NCI-H226 (cell line): ENCODE data around the gene S100A10.

ENCODE experiments used
- DNase-seq: peaks from one replicate; pipeline ENCODE4 v3.0.0-alpha.2; 2015

S100A10 gene

DNA sequence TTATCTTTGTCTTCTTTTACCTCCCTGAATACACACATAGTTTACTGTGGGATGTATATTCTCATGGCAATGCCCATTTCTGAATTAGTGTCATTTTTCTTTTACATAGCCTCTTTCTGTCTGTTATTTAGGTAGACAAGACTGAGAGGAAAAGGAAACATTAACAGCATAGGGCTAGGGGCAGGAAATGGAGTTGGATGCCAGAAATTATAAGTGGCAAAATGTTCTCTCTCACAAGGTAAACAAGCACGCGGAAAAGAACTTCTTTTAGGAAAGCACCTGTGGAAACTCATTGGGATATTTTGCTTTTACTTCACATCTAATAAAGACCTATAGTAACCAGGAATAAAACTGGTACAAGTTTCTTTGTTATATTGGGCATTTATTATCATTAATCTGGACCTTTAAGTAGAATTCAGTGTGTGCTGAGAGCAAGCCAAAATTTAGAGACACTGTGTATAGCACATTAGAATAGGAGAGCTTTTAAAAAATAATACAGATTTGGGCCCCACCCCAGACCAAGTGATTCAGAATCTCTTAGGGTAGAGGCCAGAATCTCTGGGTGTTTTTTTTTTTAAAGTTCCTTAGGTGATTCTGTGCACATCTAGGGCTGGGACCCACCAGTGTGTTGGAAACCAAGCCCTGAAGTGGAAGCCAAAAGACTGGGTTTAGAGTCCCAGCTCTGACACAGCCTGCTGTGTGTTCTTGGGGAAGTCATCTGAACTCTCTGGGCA, 32.7 kb downstream of the S100A10 start:
- no peak for DNase-seq

DNA sequence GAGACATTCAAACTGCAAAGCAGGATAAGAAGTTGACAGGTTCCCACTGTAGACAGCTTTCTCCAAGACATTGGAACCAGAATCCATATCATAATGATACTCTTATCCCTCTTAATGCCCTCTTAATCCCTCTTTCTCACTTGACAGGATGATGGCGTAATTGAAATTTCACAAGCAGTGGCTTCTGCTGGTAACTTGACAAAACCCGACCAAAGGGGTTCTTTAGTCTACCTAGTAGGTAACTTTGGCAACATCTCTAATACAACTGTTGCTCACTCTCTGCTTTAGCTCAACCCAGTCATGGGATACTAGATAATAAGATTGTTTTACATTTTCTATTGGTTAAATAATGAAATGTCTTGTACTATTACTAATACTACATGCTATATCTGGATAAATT, 34.7 kb downstream of the S100A10 start:
- DNase-seq = no peak

DNA sequence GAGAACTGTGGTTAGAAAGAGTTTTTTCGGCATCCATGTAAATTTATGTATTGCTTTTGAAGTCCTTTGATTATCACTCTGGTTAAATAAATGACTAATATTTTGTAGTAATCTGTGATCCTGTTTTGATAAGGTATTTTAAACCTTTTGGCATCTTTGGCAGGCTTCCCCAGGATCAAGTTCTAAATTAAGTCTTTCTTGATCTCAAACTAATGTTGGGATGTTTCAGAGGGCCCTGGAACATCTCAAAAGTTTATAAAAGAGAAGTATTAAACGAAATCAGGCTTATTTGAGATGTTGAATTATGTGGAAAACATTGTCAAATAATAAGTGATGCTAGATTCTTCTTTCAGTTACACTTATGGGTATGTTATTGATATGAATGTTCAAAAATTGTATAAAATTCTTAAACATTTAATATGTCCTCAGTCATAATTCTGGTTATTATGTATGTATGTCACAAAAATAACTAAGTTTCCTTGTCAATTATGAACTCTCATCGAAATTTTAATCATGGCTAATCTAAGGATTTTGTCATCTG, 36.6 kb downstream of the S100A10 start:
- DNase-seq = no peak

DNA sequence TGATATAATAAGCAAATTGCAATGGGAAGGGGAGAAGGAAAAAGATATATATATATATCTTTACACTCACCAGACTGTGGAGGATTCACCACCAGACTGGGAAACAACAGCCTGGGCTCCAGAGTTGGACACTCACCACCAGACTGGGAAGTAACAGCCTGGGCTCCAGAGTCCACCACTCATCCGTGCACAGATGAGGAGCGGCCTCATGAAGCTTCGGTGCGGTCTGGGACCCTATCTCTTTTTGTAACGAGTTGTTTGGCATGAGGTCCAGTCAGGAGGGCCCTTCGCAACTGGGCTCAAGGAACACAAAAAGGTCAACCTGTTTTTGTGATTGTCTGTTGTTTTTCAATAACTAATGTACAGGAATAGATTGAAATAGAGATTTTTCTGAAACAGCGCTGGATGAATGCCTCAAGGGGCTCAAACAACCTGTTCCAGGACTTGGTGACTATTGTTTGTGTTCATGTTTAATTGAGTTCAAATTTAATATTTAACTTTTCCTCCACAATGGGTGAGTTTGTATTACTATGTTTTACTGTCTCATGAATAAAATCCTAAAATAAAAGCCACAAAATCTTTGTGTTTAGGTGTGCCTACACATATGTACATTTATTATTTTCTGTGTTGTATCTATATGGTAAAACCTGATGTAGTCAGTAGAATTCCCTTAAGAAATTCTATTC, 40.1 kb downstream of the S100A10 start:
- no peak for DNase-seq

DNA sequence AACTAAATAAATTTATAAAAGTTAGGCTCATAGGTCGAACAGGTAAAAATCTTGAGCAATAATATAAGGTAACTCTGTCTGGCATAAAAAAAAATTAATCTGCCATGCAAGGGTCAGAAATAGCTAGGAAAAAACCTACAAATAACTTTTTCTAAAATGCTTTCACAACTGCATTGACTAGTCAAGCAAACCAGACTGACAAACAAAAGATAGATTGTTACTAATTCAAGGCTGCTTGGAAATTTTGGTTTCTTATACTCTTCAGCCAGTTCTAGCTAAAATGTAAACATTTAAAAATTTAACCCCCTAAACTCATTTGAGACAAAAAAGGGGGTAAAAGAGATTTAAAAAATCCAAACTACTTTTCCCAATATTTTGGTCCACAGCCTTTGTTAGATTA, 40.8 kb downstream of the S100A10 start:
- DNase-seq = no peak

DNA sequence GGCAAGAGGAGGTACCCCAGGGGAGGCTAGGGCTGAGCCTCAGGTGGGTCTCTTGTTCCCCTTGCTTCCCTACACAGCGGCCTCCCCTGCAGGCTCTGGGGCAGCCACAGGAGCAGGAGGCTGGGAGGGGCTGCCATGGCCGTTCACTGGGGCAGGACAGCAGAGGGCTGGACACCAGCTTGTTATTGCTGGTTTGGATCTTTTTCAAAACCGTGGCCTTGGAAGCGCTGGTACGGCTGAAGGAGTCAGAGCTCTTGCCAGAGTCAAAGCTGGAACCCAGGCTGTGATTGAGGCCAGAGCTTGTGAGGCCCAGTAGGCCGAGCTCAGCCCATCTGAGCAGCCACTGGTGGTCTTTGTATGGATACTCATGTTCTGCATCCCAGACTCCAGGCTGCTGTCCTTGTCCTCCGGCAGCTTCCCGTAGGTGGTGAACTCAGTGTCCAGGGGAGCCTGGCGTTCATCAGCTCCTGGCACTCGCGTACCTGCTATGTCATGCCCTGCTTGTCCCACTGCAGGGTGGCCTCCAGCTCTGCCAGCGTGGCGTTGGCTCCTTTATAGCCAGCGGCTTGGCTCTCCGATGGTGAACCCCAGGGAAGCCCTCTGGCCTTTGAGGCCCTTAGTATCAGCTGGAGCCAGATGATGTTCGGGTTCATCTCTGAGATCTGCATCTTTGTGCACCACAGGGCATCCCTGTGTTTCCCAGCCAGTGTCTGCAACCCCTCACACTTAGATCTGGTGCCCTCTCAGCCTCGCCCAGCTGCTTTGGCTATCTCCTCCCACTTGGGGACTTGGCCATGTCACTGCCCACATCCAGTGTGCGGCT, 44.1 kb downstream of the S100A10 start:
- no peak for DNase-seq

DNA sequence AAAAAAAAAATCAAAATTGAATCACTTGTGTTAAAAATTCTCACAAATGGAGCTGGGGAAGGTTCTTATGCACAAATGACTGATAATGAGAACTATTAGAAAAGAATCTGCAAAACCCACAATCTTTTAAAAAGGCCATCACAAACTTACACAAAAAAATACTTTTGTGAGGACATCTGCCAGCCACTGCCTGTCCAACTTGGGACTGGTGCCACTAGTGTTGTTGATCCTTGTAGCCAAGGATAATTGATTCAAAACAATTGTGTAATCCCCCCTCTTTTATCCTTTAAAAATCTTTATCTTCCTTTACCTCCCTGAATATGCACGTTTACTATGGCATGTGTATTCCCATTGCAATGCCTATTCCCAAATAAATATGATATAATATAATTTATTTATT, 45.2 kb downstream of the S100A10 start:
- no peak for DNase-seq

DNA sequence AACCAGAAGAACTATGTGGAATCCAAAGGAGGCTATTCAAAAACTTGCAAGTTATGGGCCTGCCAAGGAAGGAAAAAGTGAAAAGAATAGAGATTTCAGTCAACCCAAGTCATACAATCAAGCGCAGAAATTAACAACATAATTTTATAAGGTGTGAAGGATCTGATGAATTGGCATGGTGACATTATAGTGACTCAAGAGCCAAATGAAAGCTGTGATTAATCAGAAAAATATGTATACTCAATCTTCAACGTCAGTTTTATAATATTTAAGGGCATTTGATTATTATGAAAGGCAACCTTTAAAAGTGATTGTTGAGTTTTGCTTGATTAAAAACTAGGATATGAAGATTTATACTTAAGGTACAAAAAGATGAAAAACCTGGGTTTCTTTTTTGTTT, 46.5 kb downstream of the S100A10 start:
- no peak for DNase-seq

DNA sequence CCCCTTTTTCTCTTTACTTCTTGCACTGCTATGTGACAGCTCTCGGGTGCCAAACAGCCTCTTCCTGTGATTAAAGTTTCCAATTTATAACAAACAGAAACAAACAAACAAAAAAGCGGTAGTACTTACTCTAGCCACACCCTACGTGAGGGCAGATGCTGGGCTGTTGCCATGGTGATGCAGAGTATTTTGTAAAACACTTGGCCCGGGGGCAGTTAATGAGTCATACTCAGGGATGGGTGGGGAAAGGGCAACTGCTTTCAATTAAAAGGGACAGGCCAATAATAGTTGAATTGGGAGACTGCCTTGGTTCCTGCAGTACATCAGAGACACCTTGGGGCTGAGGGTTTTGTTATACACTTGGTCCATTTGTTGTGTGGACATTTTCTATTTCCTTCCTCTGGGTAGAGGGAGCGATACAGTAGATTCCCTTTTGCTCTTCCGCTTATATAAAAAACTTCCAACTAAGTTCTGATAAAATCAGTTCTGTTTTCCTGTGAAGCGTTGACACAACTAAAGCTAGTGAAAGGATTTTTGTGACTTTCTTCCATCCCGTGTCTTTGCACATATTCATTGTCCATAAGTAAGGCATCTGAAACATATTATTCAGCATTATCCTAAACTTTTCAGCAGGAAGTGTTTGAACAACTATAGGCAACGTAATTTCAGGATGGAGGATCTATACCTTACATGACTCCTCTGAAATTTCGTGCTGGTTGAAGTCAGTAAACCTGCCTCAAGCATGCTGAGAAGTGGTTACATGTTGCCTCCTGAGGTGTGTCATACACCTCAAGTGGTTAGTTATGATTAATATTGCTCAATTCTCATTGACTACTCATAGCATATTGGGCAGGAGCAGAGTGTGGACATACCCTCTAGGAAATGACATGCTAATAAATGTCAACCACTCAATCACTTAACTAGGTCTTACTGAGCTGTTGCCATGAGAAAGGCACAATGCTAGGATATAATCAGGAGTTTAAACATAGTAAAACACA, 47.6 kb downstream of the S100A10 start:
- peak; percentile 89 for DNase-seq

DNA sequence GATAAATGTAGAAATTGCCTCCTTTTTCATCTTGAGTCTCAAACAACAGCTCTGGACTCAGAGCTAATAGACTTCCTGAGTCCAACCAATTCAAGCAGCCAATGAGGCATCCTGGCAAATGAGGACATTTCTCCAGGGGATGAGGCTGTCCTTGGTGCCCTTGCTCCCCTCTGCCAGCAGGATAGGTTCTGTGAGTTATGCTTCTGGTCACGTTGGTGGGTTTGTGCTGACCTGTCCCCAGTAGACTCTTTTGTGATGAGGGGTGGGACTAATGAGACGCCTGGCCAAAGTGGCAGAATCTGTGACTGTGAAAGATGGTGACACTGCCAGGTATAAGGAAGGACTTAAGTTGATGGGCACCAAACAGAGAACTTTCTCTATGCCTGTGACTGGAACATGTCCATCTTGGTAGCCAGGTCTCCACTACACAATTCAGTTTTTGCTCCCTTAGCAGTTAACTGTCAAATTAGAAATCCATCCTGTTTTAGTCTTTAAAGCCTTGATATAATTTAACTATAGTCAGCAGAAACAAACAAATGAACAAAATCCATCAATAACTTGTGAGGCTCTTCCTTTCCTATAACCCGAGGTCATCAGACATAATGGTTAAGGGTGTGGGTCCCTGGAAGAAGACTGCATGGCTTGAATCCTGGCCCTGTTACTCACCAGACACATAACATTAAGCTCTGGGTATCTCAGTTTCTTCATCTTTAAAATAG, 48.6 kb downstream of the S100A10 start:
- no peak for DNase-seq

DNA sequence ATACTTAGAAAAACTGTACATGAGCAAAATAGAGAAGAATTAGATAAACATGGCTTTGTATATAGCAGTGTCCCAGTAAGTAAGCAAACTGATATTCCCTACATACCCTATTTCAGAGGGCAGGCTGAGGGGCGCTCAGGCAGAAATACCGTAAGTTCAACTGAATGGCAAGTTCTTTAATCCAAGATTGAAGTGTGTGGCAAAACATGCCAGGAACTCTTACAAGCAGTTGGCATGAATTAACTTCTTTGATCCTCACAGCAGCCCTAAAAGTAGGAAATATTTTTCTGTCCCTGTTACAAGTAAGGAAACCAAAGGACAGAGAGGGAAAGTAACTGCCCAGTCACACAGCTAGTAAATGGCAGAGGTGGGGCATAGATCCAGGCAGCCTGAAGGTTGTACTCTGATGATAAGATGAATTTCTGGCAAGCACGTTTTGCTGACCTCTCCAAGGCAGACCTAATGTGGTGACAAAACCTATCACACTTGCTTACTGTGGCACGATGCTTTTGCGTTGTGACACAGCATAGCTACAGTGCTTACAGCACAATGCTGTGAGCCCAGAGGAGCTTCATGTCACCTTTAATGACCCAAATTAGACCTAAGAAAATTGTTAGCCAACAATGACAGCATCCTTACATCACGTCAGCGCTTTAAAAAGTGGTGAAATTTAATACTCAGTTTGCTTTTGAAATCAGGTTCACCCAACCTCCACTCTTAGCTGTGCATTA, 49.4 kb downstream of the S100A10 start:
- DNase-seq = no peak

DNA sequence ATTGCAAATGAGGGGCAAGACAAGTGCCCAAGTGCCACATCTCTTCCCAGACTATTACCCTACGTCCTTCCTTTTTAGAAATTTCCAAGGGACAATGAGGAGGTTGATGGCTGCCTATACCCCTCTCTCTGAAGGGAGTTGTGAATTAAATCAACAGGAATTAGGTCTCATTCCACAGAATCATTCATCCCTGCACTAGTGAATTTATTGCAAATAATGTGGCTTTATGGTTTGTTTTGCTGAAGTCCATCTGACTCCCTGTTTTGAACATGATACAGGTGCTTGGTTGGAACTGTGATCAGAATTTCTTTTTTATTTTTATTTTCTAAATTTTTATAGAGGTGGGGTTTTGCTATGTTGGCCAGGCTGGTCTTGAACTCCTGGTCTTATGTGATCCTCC, 50.1 kb downstream of the S100A10 start:
- DNase-seq = no peak

DNA sequence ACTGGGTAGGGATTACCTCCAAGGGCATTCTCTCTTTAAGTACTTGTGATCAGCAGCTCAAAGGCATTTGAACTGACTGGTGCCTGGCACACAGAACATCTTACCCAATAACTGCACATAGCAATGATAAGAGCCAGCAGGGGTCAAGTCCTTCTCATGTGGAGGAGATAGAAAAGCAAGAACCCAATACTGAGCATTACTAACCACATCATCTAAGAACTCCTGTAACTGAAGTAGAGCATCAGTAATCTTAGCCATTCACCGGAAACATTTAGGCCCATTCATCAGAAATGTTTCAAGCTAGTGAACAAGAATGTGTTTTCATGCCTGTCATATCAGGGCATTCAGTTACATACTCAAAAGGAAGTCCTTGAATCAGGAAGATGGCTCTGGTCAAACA, 50.8 kb downstream of the S100A10 start:
- peak; percentile 96 for DNase-seq

DNA sequence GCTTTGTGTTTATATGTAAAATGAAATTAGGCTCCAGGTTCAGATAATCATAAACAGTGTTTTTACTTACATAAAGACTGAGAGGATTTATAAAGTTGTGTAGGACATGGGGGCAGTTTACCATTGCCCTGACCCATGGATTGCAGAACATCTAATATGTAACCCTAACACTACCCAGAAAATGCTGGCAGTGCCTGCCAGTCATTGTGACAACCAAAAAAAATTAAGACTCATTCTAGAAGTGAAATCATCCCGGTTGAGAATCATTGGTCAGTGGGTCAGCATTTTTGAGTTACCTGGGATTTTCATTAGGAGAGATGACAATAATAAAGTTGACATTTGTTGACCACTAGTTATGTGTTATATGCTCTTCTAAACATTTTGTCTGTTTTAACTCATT, 53.1 kb downstream of the S100A10 start:
- no peak for DNase-seq

DNA sequence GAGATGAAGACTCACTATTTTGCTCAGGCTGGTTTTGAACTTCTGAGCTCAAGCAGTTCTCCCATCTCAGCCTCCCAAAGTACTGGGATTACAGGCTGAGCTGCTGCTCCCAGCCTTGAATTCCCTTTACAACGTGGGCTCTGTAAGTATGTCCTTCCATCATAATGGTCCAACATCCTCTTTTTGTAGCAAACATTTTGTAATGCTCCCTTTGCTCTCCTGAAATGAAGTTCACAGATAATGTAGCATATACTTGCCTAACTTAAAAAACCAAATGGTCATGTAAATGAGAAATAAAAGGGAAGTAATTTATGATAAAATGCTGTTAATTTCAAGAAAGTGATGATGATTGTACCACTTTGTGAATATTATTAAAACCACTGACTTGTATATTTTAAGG, 53.9 kb downstream of the S100A10 start:
- DNase-seq = no peak

DNA sequence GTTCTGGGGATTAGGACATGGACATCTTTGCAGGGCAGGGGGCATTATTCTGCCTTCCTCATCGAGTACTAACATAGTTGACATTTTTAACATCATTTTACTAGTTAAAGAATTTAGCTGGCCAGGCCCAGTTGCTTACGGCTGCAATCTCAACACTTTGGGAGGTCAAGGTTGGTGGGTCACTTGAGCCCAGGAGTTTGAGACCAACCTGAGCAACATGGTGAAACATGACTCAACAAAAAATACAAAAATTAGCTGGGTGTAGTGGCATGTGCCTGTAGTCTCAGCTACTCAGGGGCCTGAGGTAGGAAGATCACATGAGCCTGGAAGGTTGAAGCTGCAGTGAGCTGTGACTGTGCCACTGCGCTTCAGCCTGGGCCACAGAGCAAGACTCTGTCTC, 54.5 kb downstream of the S100A10 start:
- no peak for DNase-seq

DNA sequence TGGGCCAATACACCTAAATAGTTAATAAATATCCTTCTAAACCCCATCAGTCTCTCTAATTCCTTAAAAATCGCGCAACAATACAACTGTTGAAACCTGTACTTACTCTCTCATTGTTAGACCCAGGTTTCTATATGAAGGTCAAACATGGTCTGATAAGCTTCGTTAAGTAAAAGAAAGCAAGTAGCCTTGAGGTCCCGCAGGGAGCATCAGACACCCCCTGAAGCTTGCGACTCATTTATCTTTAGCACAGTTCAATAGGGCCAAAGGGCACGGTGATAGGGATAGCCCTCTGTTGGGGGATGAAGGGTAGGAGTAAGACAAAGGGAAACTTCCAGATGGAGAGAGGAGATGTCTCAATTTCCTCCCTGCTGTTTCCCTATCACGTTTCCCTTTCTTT, 57.0 kb downstream of the S100A10 start:
- no peak for DNase-seq

DNA sequence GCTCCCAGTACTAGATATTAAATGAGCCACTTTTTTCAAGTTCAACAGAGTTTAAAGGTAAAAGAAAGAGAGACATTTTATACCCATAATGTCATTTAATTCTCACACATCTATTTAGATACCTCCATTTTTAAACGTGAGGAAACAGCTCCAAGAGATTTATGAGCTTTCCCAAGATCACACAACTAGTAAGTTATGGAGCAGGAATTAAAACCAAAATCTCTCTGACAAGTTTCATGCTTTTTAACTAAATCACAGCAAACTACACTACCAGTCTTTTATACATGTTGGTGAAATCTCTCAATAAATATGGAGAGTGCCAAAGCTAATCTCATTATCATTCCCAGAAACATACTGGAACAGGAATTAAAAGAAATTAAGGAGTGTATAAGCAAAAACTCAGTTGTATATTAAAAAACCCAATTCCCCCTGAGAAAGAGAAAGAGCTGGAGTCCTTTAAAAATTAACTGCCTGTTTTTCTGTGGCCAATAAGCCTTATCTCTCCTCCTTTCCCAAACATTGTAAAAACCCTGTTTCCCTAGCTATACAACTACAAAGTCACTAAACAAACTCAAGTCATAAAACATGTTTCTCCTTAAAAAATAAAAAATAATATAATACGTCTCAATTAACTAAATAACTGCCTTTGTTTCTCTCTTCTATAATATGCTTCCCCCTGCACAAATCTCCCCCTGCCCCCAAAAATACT, 57.6 kb downstream of the S100A10 start:
- no peak for DNase-seq

DNA sequence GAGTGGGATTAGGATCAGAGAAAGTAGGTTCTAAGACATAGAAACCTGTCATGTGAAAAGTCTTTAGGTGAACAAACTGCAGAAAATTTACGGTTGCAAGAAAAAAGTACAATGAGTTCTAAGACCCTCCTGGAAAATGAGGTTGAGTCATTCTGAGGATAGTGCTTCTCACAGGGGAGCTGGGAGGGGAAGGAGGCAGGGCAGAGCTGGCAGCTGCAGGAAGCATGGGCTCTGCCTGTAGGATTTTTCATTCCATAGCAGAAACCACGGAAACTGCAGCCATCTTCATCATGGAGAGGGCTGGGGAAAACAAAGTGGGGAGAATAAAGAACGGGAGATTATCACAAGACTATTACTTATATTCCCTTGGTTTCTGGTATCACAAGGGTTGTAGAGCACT, 58.5 kb downstream of the S100A10 start:
- DNase-seq = peak; percentile 28

DNA sequence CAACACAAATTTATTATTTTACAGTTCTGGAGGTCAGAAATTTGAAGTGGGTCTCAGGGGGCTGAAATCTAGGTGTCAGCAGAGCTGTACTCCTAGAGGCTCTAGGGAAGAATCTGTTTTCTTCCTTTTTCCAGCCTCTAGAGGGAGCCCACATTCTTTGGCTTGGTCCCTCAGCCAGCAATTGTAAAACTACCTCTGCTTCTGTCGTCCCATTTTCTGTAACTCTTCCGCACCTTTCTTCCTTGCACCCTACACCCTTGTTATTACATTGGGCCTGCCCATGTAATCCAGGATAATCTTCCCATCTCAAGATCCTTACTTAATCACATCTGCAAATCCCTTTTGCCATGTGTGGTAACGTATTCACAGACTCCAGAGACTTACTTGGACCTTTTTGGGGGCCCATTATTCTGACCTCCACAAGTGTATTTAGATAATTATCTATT, 59.6 kb downstream of the S100A10 start:
- DNase-seq = peak; percentile 47
